Stimulated activated CD4-positive, alpha-beta T cell treated with anti-CD3 and anti-CD28 coated beads, Interleukin-15, amount 100 ng/mL, for 24 hours (primary cell): Measurements from ENCODE around the gene SNORC.
"Not testable (repeated sequence)": the region's sequence is repeated elsewhere in the genome, so short reads cannot be mapped to it uniquely, and the experiment has no call there.

Experiments
- DNase-seq: peaks from one replicate; pipeline ENCODE4 v3.0.0-alpha.2; 2020

The SNORC gene

DNA sequence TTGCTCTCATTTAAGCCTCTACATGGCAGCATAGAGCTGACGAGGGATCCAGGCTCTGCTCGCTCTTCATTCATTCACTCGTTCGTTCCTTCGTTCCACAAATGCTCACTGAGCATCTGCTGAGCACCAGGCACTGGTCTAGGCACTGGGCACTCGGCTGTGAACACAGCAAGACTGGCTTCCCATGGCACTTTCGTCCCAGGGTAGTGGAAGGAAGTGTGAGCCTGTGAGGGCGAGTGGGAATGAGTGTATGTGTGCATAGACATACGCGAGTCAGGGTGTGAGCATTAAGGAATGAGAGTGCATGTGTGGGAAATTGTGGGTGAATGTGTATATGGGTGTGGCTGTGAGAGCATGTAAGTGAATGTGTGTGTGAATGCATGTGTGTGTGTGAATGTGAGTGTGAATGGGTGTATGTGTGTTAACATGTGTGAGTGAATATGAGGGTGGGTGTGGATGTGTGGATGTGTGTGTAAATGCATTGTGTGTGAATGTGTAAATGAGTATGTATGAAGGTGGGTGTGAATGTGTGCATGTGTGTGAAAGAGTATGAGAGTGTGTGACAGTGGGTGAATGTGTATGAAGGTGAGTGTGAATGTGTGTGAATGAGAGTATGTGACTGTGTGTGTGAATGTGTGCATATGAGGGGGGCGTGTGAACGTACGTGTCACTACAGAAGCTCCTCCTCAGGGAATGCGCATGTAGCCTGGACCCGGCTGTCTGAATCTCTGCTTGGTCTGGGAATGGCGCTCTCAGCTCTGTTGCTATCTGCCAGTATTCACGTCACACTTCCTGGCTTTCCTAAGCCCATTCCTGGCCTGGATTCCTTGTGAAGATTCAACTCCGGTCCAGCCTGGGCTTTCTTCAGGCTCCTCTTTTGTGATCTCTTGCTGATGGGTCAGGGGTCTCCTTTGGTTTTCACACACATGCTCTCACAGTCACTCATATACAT, 28.8 kb downstream of the SNORC start:
- peak; percentile 25 for DNase-seq

- DNase-seq, result no peak
Observed at GRCh38 chr2:232900811-232901735, 31.0 kb downstream of the SNORC start.

DNA sequence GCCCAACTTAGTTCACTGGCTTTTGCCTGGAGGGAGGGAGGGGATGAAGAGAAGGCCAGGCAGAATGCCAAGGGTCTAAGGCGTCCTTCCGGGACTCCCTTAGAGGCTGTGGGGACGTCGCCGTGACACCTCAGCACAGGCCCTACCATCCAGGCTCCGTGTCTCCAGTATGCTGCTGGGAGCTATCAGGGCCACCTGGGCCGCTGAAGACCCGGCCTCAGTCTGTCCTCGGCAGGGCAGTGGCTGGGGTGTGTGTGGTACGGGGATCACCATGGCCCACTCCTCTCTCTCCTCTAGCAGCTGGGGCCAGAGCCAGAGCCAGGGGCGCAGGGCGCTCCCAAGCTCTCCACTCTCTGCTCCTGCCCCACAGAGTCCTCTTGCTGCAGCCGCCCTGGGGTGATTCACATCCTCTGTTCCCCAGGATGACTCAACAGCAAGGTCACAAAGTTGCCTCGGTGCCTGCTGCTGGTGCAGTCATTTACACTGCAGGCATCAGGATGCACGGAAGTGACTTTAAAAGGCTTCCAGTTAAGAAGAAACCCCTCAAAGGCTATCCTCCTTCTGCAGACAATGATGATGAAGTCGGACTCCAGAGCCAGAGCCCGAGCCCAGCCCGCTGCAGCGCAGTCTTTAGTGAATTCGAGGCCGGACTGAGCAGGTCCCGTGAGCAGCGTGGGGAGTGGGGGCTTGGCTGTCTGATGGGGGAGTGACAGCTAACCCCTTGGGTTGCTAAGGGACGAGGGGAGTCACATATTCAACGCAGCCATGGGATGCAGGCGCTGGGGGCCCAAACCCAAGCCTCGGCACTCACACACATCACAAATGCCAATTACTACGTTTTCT, 31.9 kb downstream of the SNORC start:
- peak; percentile 73 for DNase-seq

DNA sequence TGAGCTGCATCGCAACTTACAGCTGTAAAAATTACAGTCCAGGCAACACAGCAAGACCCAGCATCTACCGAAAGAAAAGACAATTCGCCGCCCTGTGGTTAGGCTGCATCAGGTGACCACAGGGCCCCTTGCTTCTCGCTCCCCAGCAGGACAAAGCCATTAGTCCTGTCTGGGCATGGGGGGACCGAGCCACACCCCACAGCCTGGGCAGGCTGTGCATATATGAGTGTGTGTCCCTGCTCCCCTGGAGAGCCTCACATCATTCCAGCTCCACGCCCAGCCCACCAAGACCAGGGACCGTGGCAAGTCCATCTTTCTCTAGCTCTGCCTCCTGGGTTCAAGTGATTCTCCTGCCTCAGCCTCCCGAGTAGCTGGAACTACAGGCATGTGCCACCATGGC, 33.9 kb downstream of the SNORC start:
- no peak for DNase-seq

DNA sequence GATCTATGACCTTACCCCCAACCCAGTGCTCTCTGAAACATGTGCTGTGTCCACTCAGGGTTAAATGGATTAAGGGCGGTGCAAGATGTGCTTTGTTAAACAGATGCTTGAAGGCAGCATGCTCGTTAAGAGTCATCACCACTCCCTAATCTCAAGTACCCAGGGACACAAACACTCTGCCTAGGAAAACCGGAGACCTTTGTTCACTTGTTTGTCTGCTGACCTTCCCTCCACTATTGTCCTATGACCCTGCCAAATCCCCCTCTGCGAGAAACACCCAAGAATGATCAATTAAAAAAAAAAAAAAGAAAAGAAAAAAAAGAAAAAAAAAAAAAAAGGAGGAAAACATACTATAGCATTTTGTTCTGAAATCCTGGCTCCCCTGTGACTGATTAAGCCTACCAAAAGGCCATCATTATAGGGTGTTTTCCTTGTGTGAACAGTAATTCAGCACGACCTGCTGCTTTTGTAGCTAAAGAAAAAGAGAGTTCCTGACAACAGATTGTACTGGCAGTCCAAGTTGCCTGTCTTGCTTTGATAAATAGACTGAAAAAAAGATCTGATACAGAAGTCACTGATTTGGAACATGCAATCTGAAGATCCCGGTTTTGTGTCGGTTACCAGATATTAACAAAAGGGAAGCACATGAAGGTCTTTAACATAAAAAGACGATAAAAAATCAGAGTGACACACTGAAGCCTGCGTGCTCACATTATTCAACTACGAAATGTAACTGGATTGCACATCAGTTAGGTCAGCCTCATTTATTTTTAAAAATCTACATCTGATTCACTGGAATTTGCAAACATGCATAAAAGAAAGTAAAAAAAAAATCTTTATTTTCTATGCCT, 37.0 kb downstream of the SNORC start:
- not testable (repeated sequence) for DNase-seq

DNA sequence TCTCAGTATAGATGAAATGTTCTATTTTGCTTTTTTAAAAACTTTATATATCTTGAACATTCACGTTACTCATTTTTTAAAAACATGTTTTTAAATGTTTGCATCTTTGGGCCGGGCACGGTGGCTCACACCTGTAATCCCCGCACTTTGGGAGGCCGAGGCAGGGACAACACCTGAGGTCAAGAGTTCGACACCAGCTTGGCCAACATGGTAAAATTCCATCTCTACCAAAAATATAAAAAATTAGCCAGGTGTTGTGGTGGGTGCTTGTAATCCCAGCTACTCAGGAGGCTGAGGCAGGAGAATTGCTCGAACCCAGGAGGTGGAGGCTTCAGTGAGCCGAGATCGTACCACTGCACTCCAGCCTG, 37.6 kb downstream of the SNORC start:
- DNase-seq, result not testable (repeated sequence)

- DNase-seq, result no peak
Observed at GRCh38 chr2:232908695-232909094, 38.6 kb downstream of the SNORC start.

DNA sequence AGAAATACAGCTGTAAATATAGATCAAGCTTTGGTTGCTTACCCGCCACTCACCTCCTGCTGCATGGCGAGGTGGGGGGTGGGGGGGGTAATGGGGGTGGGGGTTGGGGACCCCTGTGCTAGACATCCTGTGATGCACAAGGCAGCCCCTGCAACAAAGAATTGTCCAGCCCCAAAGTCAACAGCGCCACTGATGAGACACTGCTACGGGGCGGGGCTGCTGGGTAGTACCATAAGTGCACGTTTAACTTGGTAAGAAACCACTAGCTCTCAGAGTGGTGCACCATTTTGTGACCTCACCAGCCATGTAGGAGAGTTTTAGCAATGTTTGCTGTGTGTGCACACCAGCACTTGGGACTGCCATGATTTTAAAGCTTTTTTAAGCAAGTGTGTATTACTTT, 40.3 kb downstream of the SNORC start:
- DNase-seq, result no peak

DNA sequence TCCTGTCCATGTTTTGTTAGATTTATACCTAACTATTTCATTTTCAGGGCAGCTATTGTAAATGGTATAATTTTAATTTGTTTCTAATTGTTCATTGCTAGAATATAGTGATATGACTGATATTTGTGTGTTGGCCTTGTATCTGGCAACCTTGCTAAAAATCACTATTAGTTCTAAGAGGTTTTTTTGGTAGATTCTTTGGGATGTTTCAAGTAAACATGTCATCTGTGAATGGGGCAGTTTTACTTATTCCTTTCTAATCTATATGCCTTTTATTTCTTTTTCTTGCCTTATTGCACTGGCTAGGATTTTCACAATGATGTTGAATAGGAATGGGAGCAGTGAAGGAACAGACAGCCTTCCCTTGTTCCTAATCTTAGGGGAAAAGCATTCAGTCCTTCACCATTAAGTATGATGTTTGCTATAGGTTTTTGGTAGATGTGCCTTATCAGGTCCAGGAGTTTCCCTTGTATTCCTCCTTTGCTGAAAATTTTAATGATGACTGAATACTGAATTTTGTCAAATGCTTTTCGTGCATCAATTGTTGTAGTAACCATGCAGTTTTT, 41.7 kb downstream of the SNORC start:
- no peak for DNase-seq

DNA sequence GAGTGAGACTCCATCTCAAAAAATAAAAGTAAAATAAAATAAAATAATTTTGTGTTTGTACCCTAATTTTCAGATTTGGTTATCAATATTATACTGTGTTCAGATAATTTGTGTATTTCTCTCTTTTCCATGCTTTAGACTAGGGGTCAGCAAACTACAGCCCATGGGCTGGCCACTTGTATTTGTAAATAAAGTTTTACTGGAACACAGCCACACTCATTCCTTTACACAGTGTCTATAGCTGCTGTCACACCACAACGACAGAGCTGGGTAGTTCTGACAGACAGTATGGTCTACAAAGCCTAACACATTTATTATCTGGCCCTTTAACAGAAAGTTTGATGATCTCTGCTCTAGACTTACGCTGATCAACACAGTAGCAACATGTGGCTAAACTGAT, 43.8 kb downstream of the SNORC start:
- no peak for DNase-seq

DNA sequence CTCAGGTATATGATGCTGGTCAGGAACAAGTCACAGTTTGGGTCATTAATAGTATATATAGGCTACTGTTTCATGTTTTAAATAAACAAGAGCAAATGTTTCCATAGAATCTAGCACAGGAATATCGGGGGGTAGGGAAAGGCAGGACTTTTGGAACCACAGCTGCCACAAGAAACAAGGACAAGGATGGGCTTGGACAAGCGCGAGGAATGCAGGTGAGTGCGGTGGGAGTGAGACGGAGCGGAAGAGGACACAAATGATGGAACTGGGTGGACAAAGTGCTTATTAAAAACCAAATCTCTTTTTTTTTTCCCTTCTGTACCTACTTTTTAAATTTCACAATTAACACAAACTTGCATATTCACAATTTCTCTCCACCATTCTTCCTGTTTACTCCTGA, 49.1 kb downstream of the SNORC start:
- no peak for DNase-seq

DNA sequence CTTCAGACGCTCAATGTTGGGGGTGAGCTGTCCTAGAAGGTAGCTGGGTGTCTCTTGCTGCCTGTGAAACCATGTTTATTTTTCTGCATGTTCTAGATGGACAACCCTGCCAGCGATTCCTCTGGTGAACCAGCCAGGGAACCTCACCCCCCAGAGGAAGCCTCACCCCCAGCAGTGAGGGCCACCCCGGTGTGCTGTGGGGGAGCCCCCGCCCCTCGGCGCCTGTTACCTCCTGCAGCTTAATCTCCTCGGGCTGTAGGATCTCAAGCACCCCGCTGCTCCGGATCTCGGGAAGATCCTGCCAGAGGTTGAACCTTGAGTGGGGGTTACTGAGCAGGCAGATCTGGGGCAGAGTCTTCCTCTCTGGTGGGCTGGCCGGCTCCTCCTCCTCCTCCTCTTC, 50.0 kb downstream of the SNORC start:
- no peak for DNase-seq

DNA sequence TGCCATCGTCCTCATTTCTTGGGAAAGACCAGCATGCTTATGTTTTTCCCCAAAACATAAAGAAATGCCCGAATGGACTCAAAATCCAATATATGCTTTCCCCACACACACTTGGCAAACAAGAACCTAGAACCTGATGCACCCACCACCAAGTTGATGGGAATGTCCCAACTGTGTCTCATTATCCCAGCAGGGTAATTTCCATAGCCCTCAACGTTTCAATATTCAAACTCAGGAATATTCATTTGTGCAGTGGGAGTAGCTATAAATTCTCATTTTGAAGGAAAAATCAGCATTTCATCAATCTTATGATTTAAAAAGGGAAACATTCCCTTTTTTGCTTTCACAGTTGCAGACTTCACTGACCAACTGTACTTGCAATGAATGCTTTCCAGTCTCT, 50.7 kb downstream of the SNORC start:
- DNase-seq, result no peak

- DNase-seq, result no peak
Observed at GRCh38 chr2:232924433-232924832, 54.4 kb downstream of the SNORC start.

GRCh38 chr2:232925153-232925820, 55.2 kb downstream of the SNORC start:
- DNase-seq, result no peak

- DNase-seq, result no peak
Observed at GRCh38 chr2:232925821-232926156, 55.7 kb downstream of the SNORC start.

- DNase-seq, result no peak
Observed at GRCh38 chr2:232926431-232926939, 56.4 kb downstream of the SNORC start.

- DNase-seq, result peak; percentile 49
Observed at GRCh38 chr2:232927032-232927792, 57.1 kb downstream of the SNORC start.

GRCh38 chr2:232927793-232928550, 57.9 kb downstream of the SNORC start:
- DNase-seq, result peak; percentile 28
